Activated T-cell treated with anti-CD3 and anti-CD28 coated beads for 1 hour (primary cell): ENCODE measurements around the gene GOLGA6L6.
"Not testable (repeated sequence)": the region's sequence is repeated elsewhere in the genome, so short reads cannot be mapped to it uniquely, and the experiment has no call there.

ENCODE experiments used
- DNase-seq: peaks from one replicate; pipeline ENCODE4 v3.0.0-alpha.2; 2020; ENCODE audit warnings: low read depth

Gene GOLGA6L6, protein sequence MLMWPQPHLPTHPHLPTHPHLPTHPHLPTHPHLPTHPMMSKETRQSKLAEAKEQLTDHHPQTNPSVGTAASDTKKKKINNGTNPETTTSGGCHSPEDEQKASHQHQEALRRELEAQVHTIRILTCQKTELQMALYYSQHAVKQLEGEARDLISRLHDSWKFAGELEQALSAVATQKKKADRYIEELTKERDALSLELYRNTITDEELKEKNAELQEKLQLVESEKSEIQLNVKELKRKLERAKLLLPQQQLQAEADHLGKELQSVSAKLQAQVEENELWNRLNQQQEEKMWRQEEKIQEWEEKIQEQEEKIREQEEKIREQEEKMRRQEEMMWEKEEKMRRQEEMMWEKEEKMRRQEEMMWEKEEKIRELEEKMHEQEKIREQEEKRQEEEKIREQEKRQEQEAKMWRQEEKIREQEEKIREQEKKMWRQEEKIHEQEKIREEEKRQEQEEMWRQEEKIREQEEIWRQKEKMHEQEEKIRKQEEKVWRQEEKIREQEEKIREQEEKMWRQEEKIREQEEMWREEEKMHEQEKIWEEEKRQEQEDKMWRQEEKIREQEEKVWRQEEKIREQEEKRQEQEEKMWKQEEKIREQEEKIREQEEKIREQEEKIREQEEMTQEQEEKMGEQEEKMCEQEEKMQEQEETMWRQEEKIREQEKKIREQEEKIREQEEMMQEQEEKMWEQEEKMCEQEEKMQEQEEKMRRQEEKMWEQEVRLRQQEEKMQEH

DNA sequence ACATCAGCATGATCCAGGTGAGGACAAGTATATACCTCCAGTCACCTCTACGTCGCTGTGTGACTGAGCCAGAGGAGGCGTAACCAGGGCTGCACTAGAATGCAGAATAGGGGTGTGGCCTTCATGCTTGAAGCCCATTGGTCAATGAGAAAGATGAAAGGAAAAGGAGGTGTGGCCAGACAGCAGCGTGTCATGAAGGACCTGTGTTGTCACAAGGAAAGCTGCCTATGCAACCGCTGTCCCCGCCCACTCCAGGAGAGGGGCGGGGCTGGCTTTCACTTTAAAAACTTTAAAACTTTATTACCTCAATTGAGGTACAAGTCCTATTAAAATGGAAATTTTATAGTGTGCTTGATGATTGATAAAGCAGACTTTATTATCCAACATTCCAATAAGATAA lies at the start of gene GOLGA6L6:
Gene GOLGA6L6, minus strand, starts transcription at position 101 of the 400 bp plus-strand sequence. Its CDS starts 91 bp downstream, at position 10.
- not testable (repeated sequence) for DNase-seq

DNA sequence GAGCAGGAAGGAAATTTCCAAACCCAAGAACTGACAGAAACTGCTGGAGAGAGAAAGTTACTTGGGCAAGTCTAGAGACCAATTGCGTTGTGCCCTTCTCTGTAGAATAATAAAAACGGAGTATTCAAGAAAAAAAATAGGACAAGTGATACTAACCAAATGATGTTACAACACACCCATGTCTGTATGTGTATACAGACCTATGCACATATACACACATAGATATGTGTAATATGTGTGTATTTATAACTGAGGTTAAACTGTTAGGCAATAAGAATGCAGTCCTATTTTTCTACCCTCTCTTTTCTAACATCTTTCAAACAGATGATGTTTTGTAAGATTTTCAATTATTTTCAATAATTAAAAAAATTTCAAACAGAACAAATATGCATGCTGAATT lies 48.5 kb upstream of the GOLGA6L6 start:
- DNase-seq, result not testable (repeated sequence)

DNA sequence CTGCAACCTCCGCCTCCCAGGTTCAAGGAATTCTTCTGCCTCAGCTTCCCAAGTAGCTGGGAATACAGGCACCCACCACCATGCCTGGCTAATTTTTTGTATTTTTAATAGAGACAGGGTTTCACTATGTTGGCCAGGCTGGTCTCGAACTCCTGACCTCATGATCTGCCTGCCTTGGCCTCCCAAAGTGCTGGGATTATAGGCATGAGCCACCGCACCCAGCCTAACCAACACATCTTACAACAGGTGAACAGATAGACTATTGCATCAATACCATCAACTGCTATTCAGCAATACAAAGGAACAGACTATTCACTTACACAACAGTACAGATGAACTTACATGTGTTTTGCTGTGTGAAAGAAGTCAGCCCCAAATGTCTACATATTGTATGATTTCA lies 45.2 kb upstream of the GOLGA6L6 start:
- DNase-seq, result not testable (repeated sequence)

DNA sequence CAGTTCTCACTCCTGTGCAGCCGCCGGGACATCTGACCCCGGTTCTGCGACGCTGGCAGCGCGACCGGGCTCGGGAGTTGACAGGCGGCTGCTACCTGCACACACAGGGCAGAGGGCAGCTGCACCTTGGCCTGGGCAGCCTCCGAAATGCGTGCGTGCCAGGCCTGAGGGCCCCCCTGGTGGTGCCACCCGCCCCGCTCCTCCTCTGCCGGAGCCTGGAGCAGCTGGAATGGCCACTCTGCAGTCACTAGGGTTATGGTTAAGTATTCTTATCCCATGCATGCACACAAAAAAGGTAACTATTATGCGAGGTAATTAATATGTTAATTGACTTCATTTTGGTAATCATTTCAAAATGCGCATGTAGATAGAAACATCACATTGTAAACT lies 41.1 kb upstream of the GOLGA6L6 start:
- DNase-seq, result not testable (repeated sequence)

DNA sequence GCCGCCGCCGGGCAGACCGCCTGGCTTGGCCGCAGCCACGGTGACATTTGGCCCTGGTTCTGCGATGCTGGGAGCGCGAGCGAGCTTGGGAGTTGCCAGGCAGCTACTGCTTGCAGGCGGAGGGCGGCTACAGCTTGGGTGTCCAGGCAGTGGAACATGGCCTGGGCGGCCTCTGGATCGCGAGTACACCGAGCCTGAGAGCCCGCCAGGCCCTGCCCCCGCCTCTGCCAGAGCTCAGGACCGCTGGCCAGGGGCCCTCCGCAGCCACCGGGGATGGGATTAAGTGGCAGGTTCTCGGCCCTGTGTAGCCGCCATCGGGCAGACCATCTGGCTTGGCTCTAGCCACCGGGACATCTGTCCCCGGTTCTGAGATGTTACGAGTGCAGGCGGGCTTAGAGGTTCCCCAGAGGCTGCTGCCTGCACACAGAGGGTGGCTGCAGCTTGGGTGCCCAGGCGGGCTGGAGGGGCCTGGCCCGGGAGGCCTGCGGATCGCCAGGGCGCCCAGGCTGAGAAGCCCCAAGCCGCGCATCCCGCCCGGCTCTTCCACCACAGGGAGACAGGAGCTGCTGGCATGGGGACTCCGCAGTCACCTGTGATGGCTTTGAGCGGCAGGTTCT lies 40.6 kb upstream of the GOLGA6L6 start:
- not testable (repeated sequence) for DNase-seq

DNA sequence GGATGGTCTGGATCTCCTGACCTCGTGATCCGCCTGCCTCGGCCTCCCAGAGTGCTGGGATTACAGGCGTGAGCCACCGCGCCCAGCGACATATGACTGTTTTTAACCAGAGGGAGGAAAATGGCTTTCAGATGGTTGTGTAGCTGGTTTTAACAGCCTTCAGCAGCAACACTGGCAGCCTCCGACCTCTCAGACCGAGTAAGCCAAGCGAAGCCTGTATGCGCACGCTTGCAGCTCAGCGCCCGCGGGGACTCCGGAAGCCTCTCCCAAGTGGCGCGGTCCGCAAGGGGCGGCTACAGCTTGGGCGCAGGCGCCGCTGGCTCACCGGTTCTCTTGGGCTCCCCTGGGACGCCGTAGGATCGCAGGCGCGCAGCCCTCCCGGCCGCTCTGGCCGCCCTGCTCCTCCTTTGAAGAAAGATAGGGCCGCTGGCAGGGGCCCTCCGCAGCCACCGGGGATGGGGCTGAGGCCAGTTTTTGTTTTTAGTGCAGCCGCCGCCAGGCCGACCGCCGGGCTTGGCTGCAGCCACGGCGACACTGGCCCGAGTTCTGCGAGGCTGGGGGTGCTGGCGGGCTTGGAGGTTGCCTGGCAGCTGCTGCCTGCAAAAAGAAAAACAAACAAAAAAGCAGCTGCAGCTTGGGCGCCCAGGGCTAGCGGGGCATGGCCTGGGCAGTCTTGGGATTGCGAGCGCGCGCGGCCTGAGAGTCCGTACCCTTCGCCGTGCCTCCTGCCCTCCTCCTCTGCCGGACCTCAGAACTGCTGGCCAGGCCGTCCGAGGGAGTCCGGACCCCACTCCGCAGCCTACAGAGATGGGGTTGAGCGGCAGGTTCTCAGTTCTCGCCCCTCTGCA lies 39.9 kb upstream of the GOLGA6L6 start:
- not testable (repeated sequence) for DNase-seq

DNA sequence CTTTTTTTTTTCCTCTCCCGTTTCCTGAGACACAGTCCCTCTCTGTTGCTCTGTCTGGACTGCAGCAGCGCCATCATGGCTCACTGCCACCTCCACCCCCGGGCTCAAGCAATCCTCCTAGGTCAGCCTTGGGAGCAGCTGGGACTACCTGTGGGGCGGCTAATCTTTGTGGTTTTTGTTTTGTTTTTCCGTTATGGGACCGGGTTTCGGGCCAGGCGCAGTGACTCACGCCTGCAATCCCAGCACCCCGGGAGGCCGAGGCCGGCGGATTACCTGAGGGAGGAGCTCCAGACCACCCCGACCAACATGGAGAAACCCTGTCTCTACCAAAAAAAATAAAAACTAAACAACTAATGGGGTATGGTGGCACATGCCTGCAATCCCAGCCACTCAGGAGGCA lies 38.1 kb upstream of the GOLGA6L6 start:
- DNase-seq, result not testable (repeated sequence)

DNA sequence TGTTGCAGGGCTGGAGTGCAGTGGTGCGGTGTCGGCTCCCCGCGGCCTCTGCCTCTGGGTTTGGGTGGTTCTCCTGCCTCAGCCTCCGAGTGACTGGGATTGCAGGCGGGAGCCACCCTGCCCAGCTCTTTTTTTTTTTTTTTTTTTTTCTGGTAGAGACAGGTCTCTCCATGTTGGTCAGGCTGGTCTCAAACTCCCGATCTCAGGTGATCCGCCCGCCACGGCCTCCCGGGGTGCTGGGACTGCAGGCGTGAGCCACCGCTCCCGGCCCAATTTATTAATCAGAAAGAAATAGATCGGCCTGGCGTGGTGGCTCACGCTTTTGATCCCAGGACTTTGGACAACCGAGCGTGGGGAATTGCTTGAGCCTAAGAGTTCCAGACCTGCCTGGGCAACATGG lies 9.7 kb upstream of the GOLGA6L6 start:
- not testable (repeated sequence) for DNase-seq

DNA sequence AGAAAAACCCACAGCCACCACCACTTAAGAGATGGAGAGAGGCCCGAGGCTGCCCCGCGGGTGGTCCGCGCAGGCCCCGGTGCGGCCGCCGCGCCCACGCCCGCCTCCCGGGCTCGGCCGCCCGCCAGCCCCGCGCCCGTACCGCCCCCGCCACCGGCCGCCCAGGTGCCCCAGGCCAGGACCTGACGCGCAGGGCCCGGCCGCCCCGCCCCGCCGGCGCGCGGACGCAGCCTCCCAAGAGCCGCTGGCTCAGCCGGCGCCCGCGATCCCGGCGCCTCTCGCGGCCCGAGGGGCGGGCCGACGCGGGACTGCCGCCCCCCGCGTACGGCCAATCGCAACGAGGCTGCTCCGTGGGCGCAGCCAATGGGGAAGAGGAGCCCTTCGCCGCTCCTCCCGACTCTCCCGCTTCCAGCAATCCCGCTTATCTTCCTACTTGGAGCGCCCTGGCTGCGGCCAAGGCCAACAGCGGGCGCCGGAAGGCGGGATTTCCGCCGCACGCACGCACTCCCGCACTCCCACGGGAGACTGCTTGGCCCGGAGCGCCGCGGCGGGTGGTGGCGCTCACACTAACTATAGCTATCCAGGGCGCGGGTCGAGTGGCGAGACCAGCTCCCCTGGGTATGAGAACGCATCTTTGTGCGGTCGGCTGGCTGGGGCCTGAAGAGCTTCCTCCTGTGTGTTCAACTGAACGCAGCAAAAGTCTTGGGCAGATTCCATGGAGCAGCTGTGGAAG lies 35.5 kb downstream of the GOLGA6L6 start:
- DNase-seq, result not testable (repeated sequence)

DNA sequence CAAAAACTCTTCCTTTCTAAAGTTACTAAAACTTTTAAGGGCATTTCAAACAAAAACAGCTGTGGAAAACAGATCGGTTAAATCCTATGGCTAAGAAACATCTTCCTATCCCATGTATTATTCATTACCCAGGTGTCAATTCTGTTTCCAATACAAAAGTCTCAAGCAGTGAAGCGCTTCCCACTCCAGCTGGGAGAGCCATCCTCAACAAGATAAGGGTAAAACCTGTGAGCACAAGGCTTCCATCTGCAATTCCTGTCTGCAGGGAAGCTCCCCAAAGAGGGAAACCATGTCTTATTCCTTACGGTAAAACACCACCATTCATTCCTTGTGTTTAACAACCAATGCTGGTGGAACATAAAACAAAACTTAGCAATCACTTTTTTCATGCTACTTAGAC lies 38.8 kb downstream of the GOLGA6L6 start:
- DNase-seq, result not testable (repeated sequence)

DNA sequence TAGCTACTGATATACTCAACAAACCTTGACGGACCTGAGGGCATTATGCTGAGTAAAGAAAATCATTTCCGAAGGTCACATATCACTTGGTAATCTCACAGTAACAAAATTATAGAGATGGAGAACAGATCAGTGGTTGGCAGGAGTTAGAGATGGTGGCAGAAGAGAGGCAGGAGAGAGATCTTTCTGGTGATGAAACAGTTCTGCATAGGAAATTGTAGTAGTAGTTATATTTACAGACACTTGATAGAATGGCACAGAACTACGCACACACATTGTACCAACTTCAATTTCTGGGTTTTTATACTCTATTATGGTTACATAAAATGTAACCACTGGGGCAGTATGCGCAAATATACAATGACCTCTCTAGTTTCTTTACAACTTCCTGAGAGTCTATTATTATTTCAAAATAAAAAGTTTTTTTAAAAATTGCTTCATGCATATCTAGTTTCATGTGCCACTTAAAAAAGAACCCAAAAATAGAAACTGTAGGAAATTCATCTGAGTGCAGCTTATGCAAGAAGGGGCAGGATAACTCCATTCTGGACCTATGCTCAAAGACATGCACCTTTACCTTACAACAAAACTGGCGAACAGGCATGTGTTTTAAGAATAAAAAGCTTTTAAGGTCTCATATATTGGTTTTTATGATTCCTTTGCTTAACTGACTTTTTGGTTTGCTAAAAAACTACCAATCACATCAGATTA lies 39.9 kb downstream of the GOLGA6L6 start:
- not testable (repeated sequence) for DNase-seq

DNA sequence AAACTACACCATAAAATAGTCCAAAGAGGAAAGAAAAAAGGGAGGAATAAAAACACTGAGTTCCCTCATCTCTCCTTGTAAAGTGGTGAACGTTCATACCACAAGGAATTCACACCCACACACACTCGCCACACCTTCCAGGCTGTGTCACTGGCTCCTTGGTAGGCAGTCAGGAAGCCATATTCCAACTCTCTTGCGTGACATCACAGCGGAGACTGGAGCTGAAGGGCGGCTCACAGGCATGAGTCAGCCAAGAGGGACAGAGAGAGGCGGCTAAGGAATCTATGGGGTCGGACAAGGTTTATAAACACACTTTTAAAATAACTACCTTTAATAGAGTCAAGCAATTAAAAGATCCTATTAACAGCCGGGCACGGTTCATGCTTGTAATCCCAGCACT lies 43.8 kb downstream of the GOLGA6L6 start:
- DNase-seq, result not testable (repeated sequence)

DNA sequence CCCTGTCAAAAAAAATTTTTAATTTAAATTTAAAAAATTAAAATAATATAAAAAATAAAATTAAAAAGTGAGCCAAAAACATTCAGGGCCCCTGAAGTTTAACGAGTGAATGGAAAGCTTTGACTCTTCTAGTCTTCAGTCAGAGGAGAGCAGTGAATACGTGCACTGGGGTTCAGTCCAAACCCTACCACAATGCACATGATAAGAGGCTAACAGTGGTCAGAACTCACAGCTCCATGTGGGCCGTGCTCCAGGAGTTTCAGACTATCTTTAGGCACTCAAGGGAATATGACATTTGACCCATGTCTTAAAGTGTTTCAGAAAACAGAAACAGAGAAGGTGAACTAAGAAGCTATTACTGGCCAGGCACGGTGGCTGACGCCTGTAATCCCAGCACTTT lies 48.6 kb downstream of the GOLGA6L6 start:
- not testable (repeated sequence) for DNase-seq

DNA sequence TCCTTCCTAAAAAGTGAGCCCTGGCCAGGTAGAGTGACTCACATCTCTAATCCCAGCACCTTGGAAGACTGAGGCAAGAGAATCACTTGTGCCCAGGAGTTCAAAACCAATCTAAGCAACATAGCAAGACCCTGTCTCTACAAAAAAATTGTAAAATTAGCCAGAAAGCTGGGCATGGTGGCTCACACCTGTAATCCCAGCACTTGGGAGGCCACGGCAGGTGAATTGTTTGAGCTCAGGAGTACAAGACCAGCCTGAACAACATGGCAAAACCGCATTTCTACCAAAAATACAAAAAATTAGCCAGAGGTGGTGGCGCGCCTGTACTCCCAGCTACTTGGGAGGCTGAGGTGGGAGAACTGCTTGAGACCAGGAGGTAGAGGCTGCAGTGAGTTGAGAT lies 49.0 kb downstream of the GOLGA6L6 start:
- DNase-seq, result not testable (repeated sequence)

DNA sequence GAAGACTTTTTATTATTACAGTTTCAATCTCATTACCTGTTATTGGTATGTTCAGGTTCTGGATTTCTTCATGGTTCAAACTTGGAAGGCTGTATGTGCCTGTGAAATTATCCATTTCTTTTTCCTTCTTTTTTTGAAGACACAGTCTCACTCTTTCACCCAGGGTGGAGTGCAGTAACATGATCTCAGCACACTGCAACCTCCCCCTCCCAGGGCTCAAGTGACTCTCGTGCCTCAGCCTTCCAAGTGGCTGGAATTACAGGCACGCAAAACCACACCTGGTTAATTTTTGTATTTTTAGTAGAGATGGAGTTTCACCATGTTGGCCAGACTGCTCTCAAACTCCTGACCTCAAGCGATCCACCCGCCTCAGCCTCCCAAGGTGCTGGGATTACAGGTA lies 52.3 kb downstream of the GOLGA6L6 start:
- not testable (repeated sequence) for DNase-seq
